GM18951 (cell line): ENCODE results near the gene GPR162.

Experiments used
- POLR2A ChIP-seq: IDR thresholded peaks from 4 replicates; pipeline ENCODE4 v1.6.1; 2011; ENCODE audit warnings: mild to moderate bottlenecking; ENCODE audit not compliant: insufficient read length, insufficient read depth; ENCODE audit errors: extremely low read depth
- in situ Hi-C: fragments of 300-500 bp; cut with MboI; formaldehyde crosslinking; loops from one replicate; pipeline ENCODE4 v1.12.0; 2022; ENCODE audit warnings: low sequenced_read_pairs, mixed read lengths, inconsistent platforms; ENCODE audit not compliant: unreplicated experiment

The GPR162 gene

DNA sequence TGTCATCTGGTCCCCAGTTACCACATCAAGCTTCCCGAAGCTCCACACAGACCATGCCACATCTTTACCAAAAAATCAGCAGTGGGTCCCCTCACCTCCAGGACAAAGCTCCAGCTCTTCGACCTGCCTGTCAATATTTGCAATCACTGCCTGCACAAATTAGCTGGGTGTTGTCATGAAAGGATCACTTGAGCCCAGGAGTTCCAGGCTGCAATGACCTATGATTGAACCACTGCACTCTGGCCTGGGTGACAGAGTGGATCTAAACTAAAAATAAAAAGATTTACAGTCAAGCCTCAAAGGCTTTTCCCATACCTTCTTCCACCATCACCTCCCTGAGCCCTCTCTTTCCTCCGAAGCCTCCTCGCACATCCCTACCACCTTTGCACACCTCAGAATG is 25.0 kb upstream of the GPR162 start:
- in situ Hi-C loops = no loop called here
- no peak for TF ChIP-seq POLR2A

DNA sequence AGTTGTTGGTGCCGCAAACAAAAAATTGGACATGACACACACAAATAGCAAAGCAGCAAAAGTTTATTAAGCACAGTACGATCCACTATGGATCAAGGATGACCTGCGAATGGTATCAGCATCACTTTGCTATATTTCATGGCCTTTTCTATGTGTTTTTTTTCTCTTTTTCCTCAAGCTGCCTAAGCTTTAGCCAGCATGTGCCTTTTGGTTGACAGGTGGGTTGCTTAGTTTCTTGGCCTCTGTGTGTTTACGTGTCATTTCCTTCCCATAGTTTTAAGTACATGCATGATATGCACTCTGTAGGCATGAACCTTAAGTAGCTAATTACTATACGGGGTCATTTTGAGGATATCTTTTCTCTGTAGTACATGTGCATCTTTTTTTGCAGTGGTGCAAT is 22.5 kb upstream of the GPR162 start:
- no peak for TF ChIP-seq POLR2A
- in situ Hi-C loops = no loop called here

DNA sequence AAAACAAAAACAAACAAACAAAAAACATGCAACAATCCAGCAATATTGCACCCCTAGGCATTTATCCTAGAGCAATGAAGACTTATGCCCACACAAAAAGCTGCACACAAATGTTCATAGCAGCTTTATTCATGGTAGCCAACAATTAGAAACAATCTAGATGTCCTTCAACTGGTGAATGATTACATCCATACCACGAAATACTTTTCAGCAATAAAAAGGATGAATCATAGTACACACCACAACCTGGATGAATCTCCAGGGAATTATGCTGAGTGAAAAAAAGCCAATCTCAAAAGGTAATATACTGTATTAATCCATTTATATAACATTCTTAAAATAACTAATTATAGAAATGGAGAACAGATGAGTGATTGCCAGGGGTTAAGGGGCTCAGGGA is 14.5 kb upstream of the GPR162 start:
- in situ Hi-C loops = no loop called here
- TF ChIP-seq POLR2A = no peak

DNA sequence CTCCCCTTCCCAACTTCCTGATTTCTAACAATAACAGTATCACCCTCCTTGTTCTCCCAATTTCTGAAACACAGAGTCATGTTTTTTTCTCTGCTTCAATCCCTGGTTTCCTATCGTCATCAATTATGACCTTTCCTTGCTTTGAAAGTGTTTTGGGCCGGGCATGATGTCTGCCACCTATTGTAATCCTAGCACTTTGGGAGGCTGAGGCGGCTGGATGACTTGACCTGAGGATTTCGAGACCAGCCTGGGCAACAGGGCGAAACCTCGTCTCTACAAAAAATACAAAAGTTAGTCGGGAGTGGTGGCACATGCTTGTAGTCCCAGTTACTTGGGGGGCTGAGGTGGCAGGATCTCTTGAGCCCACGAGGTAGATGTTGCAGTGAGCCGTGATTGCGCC is 12.6 kb upstream of the GPR162 start:
- in situ Hi-C loops = no loop called here
- TF ChIP-seq POLR2A = no peak

DNA sequence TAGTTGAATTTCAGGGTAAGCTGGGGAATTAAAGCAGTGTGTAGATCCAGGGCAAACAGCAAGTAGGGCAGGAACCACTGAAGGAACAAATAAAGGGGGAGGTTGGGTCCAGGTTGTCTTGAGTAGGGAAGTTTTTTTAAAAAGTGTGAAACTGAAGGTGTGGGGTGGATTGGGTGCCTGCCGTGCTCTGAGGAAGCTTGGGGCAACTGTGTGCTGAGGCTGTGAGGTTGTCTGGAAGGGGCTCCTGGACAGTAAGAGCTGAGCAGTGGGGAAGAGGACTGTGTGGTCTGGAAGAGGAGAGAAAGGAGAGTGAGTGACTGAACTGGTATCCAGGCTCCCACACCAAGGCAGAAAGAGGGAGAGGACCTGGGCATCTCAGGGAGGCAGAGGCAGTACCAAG is 10.9 kb upstream of the GPR162 start:
- in situ Hi-C loops = no loop called here
- TF ChIP-seq POLR2A = no peak

DNA sequence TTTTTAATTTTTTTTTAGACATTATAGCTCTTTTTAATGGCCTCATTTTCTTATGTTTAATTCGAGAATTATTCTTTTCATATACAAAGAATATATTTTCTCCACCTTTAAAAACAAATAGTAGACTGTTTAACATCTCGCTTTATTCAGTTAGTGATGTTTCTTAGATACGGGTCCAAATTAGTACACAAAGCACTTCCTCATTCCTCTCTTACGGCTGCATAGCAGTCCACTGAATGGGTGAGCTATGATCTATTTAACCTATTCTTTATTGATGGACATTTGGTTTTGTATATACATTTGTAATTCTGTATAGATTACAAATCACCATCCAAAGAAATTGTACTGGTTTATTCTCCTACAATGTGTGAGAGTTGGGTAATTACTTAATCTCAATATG is 8.3 kb upstream of the GPR162 start:
- in situ Hi-C loops = no loop called here
- TF ChIP-seq POLR2A = no peak

DNA sequence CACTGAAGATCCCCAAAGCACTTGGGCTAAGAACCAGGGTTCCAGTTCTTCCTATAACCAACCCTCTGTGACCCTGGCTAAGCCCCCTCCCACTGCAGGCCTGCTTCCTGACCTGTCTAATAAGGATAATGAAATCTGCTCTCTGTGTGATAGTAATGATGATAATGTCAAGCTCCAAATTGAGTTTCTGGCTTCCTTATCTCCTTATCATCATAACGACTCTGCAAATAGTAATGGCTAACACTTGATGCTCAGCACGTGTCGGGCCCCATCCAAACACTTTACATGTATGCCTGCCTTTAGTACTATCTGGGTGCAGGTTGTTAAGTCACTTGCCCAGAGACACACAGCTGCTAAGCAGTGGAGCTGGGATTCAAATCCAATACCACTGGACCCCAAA is 5.0 kb upstream of the GPR162 start:
- no peak for TF ChIP-seq POLR2A
- in situ Hi-C loops = no loop called here

DNA sequence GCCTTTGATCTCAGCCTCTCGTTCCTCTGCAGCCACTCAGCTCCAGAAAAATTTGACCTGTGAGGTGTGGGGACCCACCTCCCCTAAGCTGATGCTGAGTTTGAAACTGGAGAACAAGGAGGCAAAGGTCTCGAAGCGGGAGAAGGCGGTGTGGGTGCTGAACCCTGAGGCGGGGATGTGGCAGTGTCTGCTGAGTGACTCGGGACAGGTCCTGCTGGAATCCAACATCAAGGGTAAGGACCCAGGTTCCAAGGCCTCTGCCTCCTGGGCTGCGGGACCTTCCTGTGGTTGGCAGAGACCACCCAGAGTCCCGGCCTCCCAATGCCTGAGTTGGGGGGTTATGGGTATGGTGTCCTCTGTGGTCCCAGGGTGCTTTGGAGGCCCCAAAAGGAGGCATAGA is 4.5 kb upstream of the GPR162 start:
- TF ChIP-seq POLR2A = no peak
- in situ Hi-C loops = no loop called here

DNA sequence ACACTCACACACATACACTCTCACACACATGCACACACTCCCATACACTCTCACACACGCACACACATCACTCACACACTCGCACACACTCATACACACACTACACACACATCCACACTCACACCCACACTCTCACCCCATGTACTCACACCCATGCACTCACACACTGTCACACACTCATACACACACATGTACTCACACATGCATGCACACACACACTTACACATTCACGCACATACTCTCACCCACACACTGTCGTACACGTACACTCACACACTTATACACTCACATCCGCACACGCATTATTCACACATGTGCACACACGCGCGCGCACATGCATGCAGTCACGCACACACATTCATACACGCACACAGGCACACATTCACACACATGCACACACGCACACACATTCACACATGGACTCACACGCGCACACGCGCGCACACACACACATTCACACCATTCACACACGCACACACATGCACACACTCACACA is 3.9 kb upstream of the GPR162 start:
- in situ Hi-C loops = no loop called here
- no peak for TF ChIP-seq POLR2A

DNA sequence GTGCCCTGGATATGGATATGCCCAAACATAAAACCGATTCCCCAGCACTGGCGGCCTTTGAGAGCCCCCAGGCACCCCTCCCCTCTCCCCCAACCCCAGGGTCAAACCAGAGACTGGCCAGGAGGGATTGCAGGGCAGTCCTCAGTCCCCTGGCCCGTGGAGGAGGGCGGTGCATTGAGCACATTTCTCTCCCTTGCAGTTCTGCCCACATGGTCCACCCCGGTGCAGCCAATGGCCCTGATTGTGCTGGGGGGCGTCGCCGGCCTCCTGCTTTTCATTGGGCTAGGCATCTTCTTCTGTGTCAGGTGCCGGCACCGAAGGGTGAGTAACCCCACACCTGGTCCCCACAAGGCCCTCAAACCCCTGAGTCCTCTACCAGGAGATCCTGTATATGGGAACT is 3.4 kb upstream of the GPR162 start:
- no peak for TF ChIP-seq POLR2A
- in situ Hi-C loops = no loop called here

DNA sequence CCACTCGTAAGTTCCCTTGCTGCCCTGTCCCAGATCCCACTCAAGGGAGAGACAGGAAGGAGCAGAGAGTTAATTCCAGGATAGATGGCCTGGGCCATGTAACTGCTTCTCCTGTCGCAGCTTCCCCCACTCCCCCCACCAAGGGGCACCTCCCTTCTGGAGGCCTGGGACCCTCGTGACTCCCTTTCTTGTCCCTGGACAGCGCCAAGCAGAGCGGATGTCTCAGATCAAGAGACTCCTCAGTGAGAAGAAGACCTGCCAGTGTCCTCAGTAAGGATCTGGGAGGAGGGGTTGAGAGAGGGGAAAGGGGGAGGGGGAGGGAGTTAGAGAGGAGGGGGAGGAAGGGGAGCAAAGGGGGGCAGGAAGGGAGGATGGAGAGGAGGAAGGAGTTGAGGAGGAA is 3.0 kb upstream of the GPR162 start:
- no peak for TF ChIP-seq POLR2A
- in situ Hi-C loops = no loop called here

DNA sequence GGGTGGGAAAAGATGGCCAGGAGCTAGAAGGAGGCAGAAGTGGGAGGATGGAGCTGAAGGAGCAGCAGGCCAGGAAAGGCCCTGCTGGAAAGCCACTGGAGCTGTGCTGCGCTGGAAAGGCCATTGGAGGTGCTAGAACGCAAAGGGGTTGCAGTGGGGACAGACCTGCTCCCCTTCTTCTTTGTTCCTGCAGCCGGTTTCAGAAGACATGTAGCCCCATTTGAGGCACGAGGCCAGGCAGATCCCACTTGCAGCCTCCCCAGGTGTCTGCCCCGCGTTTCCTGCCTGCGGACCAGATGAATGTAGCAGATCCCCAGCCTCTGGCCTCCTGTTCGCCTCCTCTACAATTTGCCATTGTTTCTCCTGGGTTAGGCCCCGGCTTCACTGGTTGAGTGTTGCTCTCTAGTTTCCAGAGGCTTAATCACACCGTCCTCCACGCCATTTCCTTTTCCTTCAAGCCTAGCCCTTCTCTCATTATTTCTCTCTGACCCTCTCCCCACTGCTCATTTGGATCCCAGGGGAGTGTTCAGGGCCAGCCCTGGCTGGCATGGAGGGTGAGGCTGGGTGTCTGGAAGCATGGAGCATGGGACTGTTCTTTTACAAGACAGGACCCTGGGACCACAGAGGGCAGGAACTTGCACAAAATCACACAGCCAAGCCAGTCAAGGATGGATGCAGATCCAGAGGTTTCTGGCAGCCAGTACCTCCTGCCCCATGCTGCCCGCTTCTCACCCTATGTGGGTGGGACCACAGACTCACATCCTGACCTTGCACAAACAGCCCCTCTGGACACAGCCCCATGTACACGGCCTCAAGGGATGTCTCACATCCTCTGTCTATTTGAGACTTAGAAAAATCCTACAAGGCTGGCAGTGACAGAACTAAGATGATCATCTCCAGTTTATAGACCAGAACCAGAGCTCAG is 2.3 kb upstream of the GPR162 start:
- TF ChIP-seq POLR2A = no peak
- in situ Hi-C loops = no loop called here

DNA sequence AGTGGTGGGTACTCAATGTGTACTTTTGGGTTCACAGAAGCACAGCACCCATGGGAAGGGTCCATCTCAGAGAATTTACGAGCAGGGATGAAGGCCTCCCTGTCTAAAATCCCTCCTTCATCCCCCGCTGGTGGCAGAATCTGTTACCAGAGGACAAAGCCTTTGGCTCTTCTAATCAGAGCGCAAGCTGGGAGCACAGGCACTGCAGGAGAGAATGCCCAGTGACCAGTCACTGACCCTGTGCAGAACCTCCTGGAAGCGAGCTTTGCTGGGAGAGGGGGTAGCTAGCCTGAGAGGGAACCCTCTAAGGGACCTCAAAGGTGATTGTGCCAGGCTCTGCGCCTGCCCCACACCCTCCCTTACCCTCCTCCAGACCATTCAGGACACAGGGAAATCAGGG is 1.5 kb upstream of the GPR162 start:
- no peak for TF ChIP-seq POLR2A
- in situ Hi-C loops = no loop called here

DNA sequence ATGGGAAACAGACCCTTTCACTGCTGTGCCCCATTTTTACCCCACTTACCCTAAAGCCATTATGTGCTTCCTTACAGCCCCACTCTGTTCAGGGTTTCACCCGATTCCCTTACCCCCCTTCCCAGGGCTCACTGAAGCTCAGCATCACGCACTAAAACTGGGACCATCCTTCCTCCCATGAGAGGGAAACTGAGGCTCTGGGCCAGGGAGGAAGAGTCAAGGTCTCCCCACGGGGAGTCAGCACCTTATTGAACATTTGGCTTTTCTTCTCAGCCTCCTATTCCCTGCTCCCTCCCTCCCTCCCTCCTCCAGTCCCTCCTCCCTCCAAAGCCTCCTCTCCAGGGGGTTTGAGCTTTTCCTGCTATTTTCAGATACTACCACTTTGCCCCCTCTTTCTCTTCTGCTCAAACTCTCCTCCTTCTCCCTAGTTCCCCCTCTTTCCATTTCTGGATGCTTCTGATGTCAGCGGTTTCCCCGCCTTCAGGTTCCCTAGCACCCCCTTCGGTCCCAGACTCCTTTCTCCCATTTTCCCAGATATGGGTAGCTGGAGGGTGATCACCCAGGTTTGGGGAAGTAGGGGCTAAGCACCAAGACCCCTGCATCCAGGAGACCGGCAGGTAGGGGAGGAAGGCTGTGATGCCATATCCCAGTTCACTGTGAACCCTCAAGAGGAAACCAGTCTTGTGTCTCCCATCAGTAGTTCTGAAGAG is 960 bp downstream of the GPR162 start:
- in situ Hi-C loops = no loop called here

More for the DNA sequence above, 960 bp downstream of the GPR162 start:
- TF ChIP-seq POLR2A = no peak
